SU-DHL-6 (cell line): Measurements from ENCODE around the gene NR5A2.

Experiments
- H2AFZ ChIP-seq: fragments of 200-600 bp; sonication (generic); 2 replicates; pipeline ENCODE4 v1.6.1; 2014; ENCODE audit warnings: low read depth, mild to moderate bottlenecking, moderate library complexity, mixed read lengths, antibody characterized with exemption, low read length; ENCODE audit not compliant: severe bottlenecking
- H3F3A ChIP-seq: fragments of 200-600 bp; shearing (Covaris generic); 2 replicates; pipeline ENCODE4 v1.6.0; 2016; ENCODE audit warnings: antibody characterized with exemption, mild to moderate bottlenecking; ENCODE audit not compliant: insufficient read depth
- H3K27ac ChIP-seq: fragments of 200-600 bp; sonication (generic); 2 replicates; pipeline ENCODE4 v1.5.1; 2016; ENCODE audit warnings: low read depth, mild to moderate bottlenecking, low read length, moderate library complexity, mixed read lengths
- H3K27me3 ChIP-seq: fragments of 200-600 bp; sonication (generic), shearing (Covaris generic); 2 replicates; pipeline ENCODE4 v1.6.0; 2014; ENCODE audit warnings: mild to moderate bottlenecking, low read length
- H3K36me3 ChIP-seq: fragments of 200-600 bp; sonication (generic); 2 replicates; pipeline ENCODE4 v1.6.1; 2014; ENCODE audit warnings: mild to moderate bottlenecking, low read length, mixed read lengths
- H3K4me2 ChIP-seq: fragments of 300-600, 200-600 bp; shearing (Covaris generic), sonication (generic); 2 replicates; pipeline ENCODE4 v1.6.0; 2014; ENCODE audit warnings: low read length, low read depth, mild to moderate bottlenecking; ENCODE audit not compliant: poor library complexity, severe bottlenecking
- H3K4me3 ChIP-seq: fragments of 200-600 bp; sonication (generic); 2 replicates; pipeline ENCODE4 v1.5.1; 2014; ENCODE audit warnings: antibody characterized with exemption, low read length, mild to moderate bottlenecking, mixed read lengths; ENCODE audit not compliant: insufficient read depth, poor library complexity, severe bottlenecking
- H3K79me2 ChIP-seq: fragments of 200-600 bp; sonication (generic); 2 replicates; pipeline ENCODE4 v1.6.1; 2014; ENCODE audit warnings: mild to moderate bottlenecking, low read length, moderate library complexity; ENCODE audit not compliant: insufficient read depth
- H3K9ac ChIP-seq: fragments of 200-600 bp; sonication (generic); 2 replicates; pipeline ENCODE4 v1.7.0; 2014; ENCODE audit warnings: mild to moderate bottlenecking, low read length
- H3K9me2 ChIP-seq: fragments of 200-600 bp; sonication (generic); replicated peaks from 2 replicates; pipeline ENCODE4 v1.6.1; 2014; ENCODE audit warnings: low read length; ENCODE audit not compliant: insufficient read depth
- H3K9me3 ChIP-seq: fragments of 200-600 bp; sonication (generic); 2 replicates; pipeline ENCODE4 v1.6.1; 2014; ENCODE audit warnings: low read length, mixed read lengths; ENCODE audit not compliant: insufficient read depth
- H4K20me1 ChIP-seq: fragments of 200-600 bp; sonication (generic); 2 replicates; pipeline ENCODE4 v1.6.1; 2014; ENCODE audit warnings: low read depth, mild to moderate bottlenecking, antibody characterized with exemption, low read length, moderate library complexity, mixed read lengths
- EZH2phosphoT487 ChIP-seq: fragments of 200-600 bp; sonication (generic), shearing (Covaris generic); conservative IDR thresholded peaks from 2 replicates; pipeline ENCODE4 v1.6.1; 2018; ENCODE audit warnings: mild to moderate bottlenecking, antibody characterized with exemption, low read length, moderate library complexity, mixed read lengths
- TF ChIP-seq, protein P1 (sequence below): fragments of 200-600 bp; sonication (generic); IDR thresholded peaks from one replicate; pipeline ENCODE4 v1.5.1; 2017; ENCODE audit warnings: antibody characterized with exemption, mild to moderate bottlenecking, low read length, moderate library complexity; ENCODE audit not compliant: insufficient read depth, poor library complexity, severe bottlenecking

NR5A2 gene

DNA sequence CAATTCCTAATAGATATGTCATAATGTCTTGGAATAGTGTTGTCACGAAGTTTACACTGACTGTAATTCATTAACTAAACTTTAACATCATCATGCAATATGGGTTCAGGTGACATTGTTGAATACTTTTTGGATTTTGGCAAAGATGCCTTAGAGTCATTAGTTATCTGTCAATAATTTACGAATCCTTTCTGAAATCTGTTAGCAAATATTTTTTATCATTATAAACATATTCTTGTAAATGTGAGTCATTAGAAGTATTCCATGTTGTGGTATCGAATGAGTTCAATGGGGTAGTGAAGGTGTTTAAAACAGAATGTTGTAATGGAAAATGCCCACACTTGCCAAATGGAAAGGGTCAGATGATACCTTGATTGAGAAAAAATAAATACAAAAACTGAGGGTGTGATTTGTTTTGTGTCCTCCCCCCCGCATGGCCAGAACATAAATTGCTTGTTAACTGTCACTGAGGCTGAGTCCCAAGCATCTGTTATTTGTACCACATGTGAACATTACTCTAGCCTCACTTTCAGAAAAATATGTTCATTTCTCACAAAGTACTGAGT lies 5.2 kb upstream of the NR5A2 start:
- H4K20me1 ChIP-seq = no peaks in the 10 kb centered on the region
- no peak for TF ChIP-seq EZH2phosphoT487
- TF ChIP-seq, protein P1, sequence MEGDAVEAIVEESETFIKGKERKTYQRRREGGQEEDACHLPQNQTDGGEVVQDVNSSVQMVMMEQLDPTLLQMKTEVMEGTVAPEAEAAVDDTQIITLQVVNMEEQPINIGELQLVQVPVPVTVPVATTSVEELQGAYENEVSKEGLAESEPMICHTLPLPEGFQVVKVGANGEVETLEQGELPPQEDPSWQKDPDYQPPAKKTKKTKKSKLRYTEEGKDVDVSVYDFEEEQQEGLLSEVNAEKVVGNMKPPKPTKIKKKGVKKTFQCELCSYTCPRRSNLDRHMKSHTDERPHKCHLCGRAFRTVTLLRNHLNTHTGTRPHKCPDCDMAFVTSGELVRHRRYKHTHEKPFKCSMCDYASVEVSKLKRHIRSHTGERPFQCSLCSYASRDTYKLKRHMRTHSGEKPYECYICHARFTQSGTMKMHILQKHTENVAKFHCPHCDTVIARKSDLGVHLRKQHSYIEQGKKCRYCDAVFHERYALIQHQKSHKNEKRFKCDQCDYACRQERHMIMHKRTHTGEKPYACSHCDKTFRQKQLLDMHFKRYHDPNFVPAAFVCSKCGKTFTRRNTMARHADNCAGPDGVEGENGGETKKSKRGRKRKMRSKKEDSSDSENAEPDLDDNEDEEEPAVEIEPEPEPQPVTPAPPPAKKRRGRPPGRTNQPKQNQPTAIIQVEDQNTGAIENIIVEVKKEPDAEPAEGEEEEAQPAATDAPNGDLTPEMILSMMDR = no peak
- no peaks in the 10 kb centered on the region for H3K36me3 ChIP-seq
- H3K9me2 ChIP-seq = no peaks in the 10 kb centered on the region
- no peak overlapping the region for H2AFZ ChIP-seq
- no peak overlapping the region for H3K4me2 ChIP-seq
- no peak overlapping the region for H3K9ac ChIP-seq
- H3K79me2 ChIP-seq = no peaks in the 10 kb centered on the region
- H3K27me3 ChIP-seq = no peaks in the 10 kb centered on the region
- H3K9me3 ChIP-seq = no peaks in the 10 kb centered on the region
- H3F3A ChIP-seq = no peaks in the 10 kb centered on the region
- H3K27ac ChIP-seq = no peak overlapping the region
- no peak overlapping the region for H3K4me3 ChIP-seq

DNA sequence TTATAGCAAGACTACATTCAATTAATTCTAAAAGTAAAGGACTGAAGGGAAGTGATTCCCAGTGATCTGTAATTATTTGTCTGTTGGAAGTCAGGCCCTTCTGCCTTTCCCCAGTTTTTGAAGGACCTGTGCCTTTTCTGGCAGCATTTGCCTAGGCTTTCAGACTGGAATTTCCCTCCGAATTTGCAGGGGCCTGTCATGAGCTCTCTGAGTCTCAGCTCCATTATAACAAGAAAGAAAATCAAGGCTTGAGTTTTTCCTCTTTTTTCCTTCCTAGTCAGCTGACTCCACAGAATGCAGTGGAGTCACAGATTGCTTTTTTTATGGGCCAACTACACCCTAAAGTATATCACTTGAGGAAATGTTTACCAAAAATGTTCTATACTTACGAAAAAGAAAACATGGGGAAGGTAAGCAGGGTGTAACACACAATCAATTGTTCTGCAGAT lies 1.1 kb downstream of the NR5A2 start:
- Histone ChIP-seq H3K4me2 (peak overlapping the region; percentile 90), H3F3A (peaks cover 6% of the 10 kb centered on the region; the same call in 1 of the 2 replicates), H2AFZ (peak overlapping the region; percentile 93), H4K20me1 (no peaks in the 10 kb centered on the region), H3K9ac (peak overlapping the region; percentile 61), H3K27me3 (no peaks in the 10 kb centered on the region), H3K27ac (no peak overlapping the region), H3K36me3 (no peaks in the 10 kb centered on the region), H3K9me2 (no peaks in the 10 kb centered on the region), H3K9me3 (no peaks in the 10 kb centered on the region), H3K79me2 (no peaks in the 10 kb centered on the region), H3K4me3 (peak overlapping the region; percentile 65)
- no peak for TF ChIP-seq EZH2phosphoT487
- TF ChIP-seq, protein P1 = no peak

DNA sequence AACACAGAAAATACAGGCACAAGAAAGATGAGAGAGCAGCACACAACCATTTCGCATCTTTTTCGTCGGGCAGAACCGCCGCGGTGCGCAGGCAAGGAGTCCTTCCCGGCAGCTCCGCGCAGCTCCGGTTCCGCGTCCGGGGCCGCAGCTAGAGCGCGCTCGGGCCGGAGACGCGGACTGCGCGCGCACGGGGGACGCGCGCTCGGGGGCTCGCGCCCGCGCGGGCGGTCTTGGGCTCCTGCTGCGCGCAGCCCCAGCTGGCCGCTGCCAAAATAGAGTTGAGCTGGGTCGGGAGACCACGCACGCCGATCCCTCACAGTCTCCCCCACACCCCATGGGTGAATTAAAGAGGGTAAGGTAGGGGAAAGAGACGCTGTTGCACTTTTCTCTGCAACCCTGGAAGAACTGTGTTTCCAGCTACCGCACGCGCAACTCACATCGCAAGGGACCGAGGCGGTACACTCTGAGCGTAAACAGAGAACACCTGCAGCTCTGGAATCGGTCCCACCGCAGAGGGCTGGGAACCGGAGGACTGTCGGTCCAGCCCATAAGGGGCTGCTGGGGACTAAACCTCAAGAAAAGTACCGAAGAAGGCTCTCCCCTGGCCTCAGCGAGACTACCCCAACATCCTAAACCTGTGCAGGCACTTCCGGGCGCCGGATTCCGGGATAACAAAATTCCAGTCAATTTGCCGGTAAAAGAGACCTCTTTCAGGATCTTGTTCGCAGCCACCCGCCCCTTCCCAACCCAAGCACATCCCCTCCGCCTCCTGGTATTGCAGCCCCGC lies 1.7 kb downstream of the NR5A2 start:
- peaks cover 6% of the 10 kb centered on the region; the same call in 1 of the 2 replicates for H3F3A ChIP-seq
- no peaks in the 10 kb centered on the region for H3K36me3 ChIP-seq
- no peaks in the 10 kb centered on the region for H3K9me2 ChIP-seq
- no peaks in the 10 kb centered on the region for H3K79me2 ChIP-seq
- H3K27me3 ChIP-seq = no peaks in the 10 kb centered on the region
- TF ChIP-seq, protein P1 = no peak
- H3K4me3 ChIP-seq = peak overlapping the region; percentile 65
- no peak overlapping the region for H3K27ac ChIP-seq
- H3K9ac ChIP-seq = peak overlapping the region; percentile 61
- peak overlapping the region; percentile 90 for H3K4me2 ChIP-seq
- no peaks in the 10 kb centered on the region for H3K9me3 ChIP-seq
- peak overlapping the region; percentile 93 for H2AFZ ChIP-seq
- H4K20me1 ChIP-seq = no peaks in the 10 kb centered on the region
